AG04449 (cell line): ENCODE data around the gene SUPT20HL2.

Experiments
- CTCF ChIA-PET: fragments of 350-600 bp; formaldehyde crosslinking; extraction: SDS; loops from one replicate; lab custom pipeline; 2021; ENCODE audit warnings: antibody characterized with exemption; lab: Yijun Ruan, JAX
- POLR2A ChIA-PET: fragments of 400-600, 350-600 bp; formaldehyde crosslinking; extraction: SDS; loops from one replicate; lab custom pipeline; 2020; ENCODE audit warnings: antibody characterized with exemption, inconsistent platforms; lab: Yijun Ruan, JAX
- DNase-seq: peaks from one replicate; pipeline ENCODE4 v3.0.0-alpha.2; 2010; ENCODE audit warnings: low read depth, low spot score
- H3K4me3 ChIP-seq: 2 replicates; pipeline ENCODE4 v1.5.1; 2011; ENCODE audit warnings: low read depth, mild to moderate bottlenecking, control low read depth, low read length
- TF ChIP-seq, protein P1 (sequence below): IDR thresholded peaks from one replicate; pipeline ENCODE4 v1.5.1; 2011; ENCODE audit warnings: mild to moderate bottlenecking, moderate library complexity, low read length, control low read depth, inconsistent platforms; ENCODE audit not compliant: insufficient read depth; ENCODE audit errors: missing control alignments

The SUPT20HL2 gene

GRCh38 chrX:24268786-24269185 is 45.1 kb downstream of the SUPT20HL2 start:
- CTCF ChIA-PET = no interaction called here
- no peak overlapping the region for H3K4me3 ChIP-seq
- POLR2A ChIA-PET = no interaction called here
- TF ChIP-seq, protein P1, sequence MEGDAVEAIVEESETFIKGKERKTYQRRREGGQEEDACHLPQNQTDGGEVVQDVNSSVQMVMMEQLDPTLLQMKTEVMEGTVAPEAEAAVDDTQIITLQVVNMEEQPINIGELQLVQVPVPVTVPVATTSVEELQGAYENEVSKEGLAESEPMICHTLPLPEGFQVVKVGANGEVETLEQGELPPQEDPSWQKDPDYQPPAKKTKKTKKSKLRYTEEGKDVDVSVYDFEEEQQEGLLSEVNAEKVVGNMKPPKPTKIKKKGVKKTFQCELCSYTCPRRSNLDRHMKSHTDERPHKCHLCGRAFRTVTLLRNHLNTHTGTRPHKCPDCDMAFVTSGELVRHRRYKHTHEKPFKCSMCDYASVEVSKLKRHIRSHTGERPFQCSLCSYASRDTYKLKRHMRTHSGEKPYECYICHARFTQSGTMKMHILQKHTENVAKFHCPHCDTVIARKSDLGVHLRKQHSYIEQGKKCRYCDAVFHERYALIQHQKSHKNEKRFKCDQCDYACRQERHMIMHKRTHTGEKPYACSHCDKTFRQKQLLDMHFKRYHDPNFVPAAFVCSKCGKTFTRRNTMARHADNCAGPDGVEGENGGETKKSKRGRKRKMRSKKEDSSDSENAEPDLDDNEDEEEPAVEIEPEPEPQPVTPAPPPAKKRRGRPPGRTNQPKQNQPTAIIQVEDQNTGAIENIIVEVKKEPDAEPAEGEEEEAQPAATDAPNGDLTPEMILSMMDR = no peak
- DNase-seq = no peak

GRCh38 chrX:24266996-24267395 is 46.9 kb downstream of the SUPT20HL2 start:
- CTCF ChIA-PET = no interaction called here

GRCh38 chrX:24264383-24264782 is 49.5 kb downstream of the SUPT20HL2 start:
- ChIA-PET POLR2A (no interaction called here), CTCF (interaction anchor here (0.7 kb wide), 1 partner anchor 105 kb away, joined by 3 read pairs; no protein-coding TSS in a partner anchor)
- no peak overlapping the region for H3K4me3 ChIP-seq
- DNase-seq = no peak
- TF ChIP-seq, protein P1 = no peak

More at GRCh38 chrX:24266996-24267395, 46.9 kb downstream of the SUPT20HL2 start:
- no peak overlapping the region for H3K4me3 ChIP-seq
- TF ChIP-seq, protein P1 = no peak
- POLR2A ChIA-PET = no interaction called here
- DNase-seq = no peak

GRCh38 chrX:24262309-24262708 is 51.6 kb downstream of the SUPT20HL2 start:
- no peak overlapping the region for H3K4me3 ChIP-seq
- DNase-seq = no peak
- ChIA-PET CTCF (interaction anchor here (3.9 to 4.3 kb wide), 2 partner anchors 109 to 237 kb away, joined by 24 to 40 read pairs; no protein-coding TSS in a partner anchor), POLR2A (no interaction called here)
- TF ChIP-seq, protein P1 = no peak
